ENCODE results near the gene CTDSPL.

CTDSPL gene

GRCh38 chr3:37892927-37893600 lies 31.4 kb downstream of the CTDSPL start:
- DNase-seq, result peak; percentile 41

- DNase-seq, result no peak
Measured at GRCh38 chr3:37896827-37897226, 35.1 kb downstream of the CTDSPL start.

GRCh38 chr3:37897763-37898162 lies 36.1 kb downstream of the CTDSPL start:
- no peak for DNase-seq

- DNase-seq, result no peak
Measured at GRCh38 chr3:37898424-37898823, 36.7 kb downstream of the CTDSPL start.

GRCh38 chr3:37899101-37899707 lies 37.5 kb downstream of the CTDSPL start:
- DNase-seq, result no peak

GRCh38 chr3:37899711-37900306 lies 38.1 kb downstream of the CTDSPL start:
- no peak for DNase-seq

- no peak for DNase-seq
Measured at GRCh38 chr3:37901721-37902120, 40.0 kb downstream of the CTDSPL start.

- no peak for DNase-seq
Measured at GRCh38 chr3:37902674-37903073, 41.0 kb downstream of the CTDSPL start.

- no peak for DNase-seq
Measured at GRCh38 chr3:37903320-37903719, 41.6 kb downstream of the CTDSPL start.

- no peak for DNase-seq
Measured at GRCh38 chr3:37903734-37904133, 42.1 kb downstream of the CTDSPL start.

- DNase-seq, result no peak
Measured at GRCh38 chr3:37904601-37905000, 42.9 kb downstream of the CTDSPL start.

- no peak for DNase-seq
Measured at GRCh38 chr3:37905346-37905745, 43.7 kb downstream of the CTDSPL start.

GRCh38 chr3:37905987-37906674 lies 44.5 kb downstream of the CTDSPL start:
- no peak for DNase-seq

GRCh38 chr3:37906734-37907282 lies 45.1 kb downstream of the CTDSPL start:
- no peak for DNase-seq

- DNase-seq, result no peak
Measured at GRCh38 chr3:37907371-37907770, 45.7 kb downstream of the CTDSPL start.

GRCh38 chr3:37907906-37908305 lies 46.2 kb downstream of the CTDSPL start:
- no peak for DNase-seq

GRCh38 chr3:37909067-37909911 lies 47.6 kb downstream of the CTDSPL start:
- DNase-seq, result peak; percentile 37

- DNase-seq, result no peak
Measured at GRCh38 chr3:37910671-37911400, 49.2 kb downstream of the CTDSPL start.

GRCh38 chr3:37912052-37912733 lies 50.5 kb downstream of the CTDSPL start:
- DNase-seq, result peak; percentile 36

- peak; percentile 87 for DNase-seq
Measured at GRCh38 chr3:37913522-37913921, 51.8 kb downstream of the CTDSPL start.

- no peak for DNase-seq
Measured at GRCh38 chr3:37916685-37917084, 55.0 kb downstream of the CTDSPL start.
